Psoas muscle (tissue), 8 donors: ENCODE data around the gene SLC43A3. TPM values are rescaled to one million over a fixed set of nuclear protein-coding genes. Genes with fewer than 3 reads are reported as not detected.

Experiments
- ATAC-seq, 4 donors: fragments of 200-7000 bp; cut with Tn5 transposase; one replicate each; pipeline ENCODE4 v1.9.1; 2020; ENCODE audit warnings: moderate library complexity in 3 of 4, mild to moderate bottlenecking in 2 of 4
- DNase-seq, 2 donors: peaks; one replicate each; pipeline ENCODE4 v3.0.0-alpha.2; 2020
- H3K27ac ChIP-seq: fragments of 200-600 bp; one replicate; pipeline ENCODE4 v1.8.0; 2022
- H3K27me3 ChIP-seq, 3 donors: fragments of 200-600 bp in 1 of 3; one replicate each; pipeline versions ENCODE4 v1.6.1 to v1.8.0; 2013 to 2022; ENCODE audit warnings: low read length in 2 of 3, mild to moderate bottlenecking in 2 of 3, moderate library complexity in 1 of 3; ENCODE audit not compliant: insufficient read depth in 3 of 3
- H3K36me3 ChIP-seq, 2 donors: fragments of 200-600 bp in 1 of 2; one replicate each; pipeline versions ENCODE4 v1.6.1 to v1.8.0; 2013 to 2022; ENCODE audit warnings: low read depth in 1 of 2, mild to moderate bottlenecking in 1 of 2, moderate library complexity in 1 of 2; ENCODE audit not compliant: insufficient read depth in 1 of 2
- H3K4me1 ChIP-seq: fragments of 200-600 bp; one replicate; pipeline ENCODE4 v1.8.0; 2022
- H3K4me3 ChIP-seq: fragments of 200-600 bp; one replicate; pipeline ENCODE4 v1.8.0; 2022; ENCODE audit warnings: mild to moderate bottlenecking
- H3K9me3 ChIP-seq: fragments of 200-600 bp; one replicate; pipeline ENCODE4 v1.8.0; 2022
- CTCF ChIP-seq: fragments of 200-600 bp; IDR thresholded peaks from one replicate; pipeline ENCODE4 v1.8.0; 2022; ENCODE audit warnings: antibody characterized with exemption
- WGBS, 3 donors: extraction: QIAGEN DNeasy Blood & Tissue Kit; methylation state at CpG; one replicate each; pipeline versions ENCODE4 v1.1.6 to v1.1.7; 2013; 5-methylcytosine and 5-hydroxymethylcytosine counted together
- intact Hi-C, 2 donors: fragments of 100-400 bp; cut with DNase I; formaldehyde crosslinking; loops; one replicate each; pipeline versions ENCODE4 v1.11.0 to v1.14.2; 2022
- polyA plus RNA-seq, 3 donors: library from polyadenylated mRNA; stranded (reverse); fragments of 200-250 nt; gene quantifications; one replicate each; pipeline ENCODE4 v1.2.3, GENCODE V29; 2013
- total RNA-seq, 4 donors: library from RNA; stranded (reverse); fragmentation: NEBNext Ultra II Directional in 2 of 4; extraction: Animal tissue kit (Norgen Biotek cat#: 25700) in 2 of 4; gene quantifications; one replicate each; pipeline versions ENCODE4 v1.2.1 to v1.2.4, GENCODE V29; 2021 to 2023
- donor health status: healthy with polysubstance abuse.
- donor health status: DM: no; HTN: no; CAD: no; lungs with moderate emphysema.
- donor health status: Bipolar disorder and iron deficiency.
- donor health status: healthy.
- donor health status: DM: yes; HTN: yes; CAD: no.
- donor health status: DM: no; HTN: no; CAD: no.
- donor health status: DM: no; HTN: no; CAD: no.
- donor health status: DM: yes; HTN: yes; CAD: no.

Gene SLC43A3
- total and polyA plus RNA-seq, 7 donors: 5.8 to 18.8 (median 14.7) TPM

GRCh38 chr11:57464539-57465181 lies 37.7 kb upstream of the SLC43A3 start:
- TF ChIP-seq CTCF: no peak
- Histone ChIP-seq H3K9me3 (no peaks in the 10 kb centered on the region), H3K36me3 (no peaks in the 10 kb centered on the region), H3K4me1 (peaks cover 4% of the 10 kb centered on the region), H3K27me3 (peaks cover 0 to 27% (median 18%) of the 10 kb centered on the region in 3 donors), H3K27ac (no peak overlapping the region), H3K4me3 (no peak overlapping the region)
- ATAC-seq (peak in 1 of 4 donors; percentile 33), DNase-seq (no peak)
- intact Hi-C loops: loop anchor here in 1 of 2 donors (5.0 kb wide), 1 partner anchor 117 kb away; no protein-coding TSS in a partner anchor
- 47 to 52% (median 50%) methylated on average over 27 to 30 of the region's 30 CpGs for WGBS, 3 donors

GRCh38 chr11:57463671-57464538 lies 37.0 kb upstream of the SLC43A3 start:
- TF ChIP-seq CTCF: no peak
- Histone ChIP-seq H3K4me3 (no peak overlapping the region), H3K4me1 (peaks cover 12% of the 10 kb centered on the region), H3K36me3 (no peaks in the 10 kb centered on the region), H3K9me3 (no peaks in the 10 kb centered on the region), H3K27me3 (peaks cover 0 to 34% (median 22%) of the 10 kb centered on the region in 3 donors), H3K27ac (no peak overlapping the region)
- WGBS, 3 donors: 47 to 51% (median 48%) methylated on average over 12 to 14 of the region's 14 CpGs
- ATAC-seq (no peak), DNase-seq (no peak)
- intact Hi-C loops: loop anchor here (2.0 to 5.0 kb wide), 2 partner anchors 17 to 117 kb away; no protein-coding TSS in a partner anchor

GRCh38 chr11:57462597-57462996 lies 35.7 kb upstream of the SLC43A3 start:
- H3K36me3 ChIP-seq: no peaks in the 10 kb centered on the region
- no peak for ATAC-seq
- H3K4me1 ChIP-seq: peaks cover 13% of the 10 kb centered on the region
- 87 to 91% (median 91%) methylated on average over 3 of the region's 3 CpGs for WGBS, 3 donors
- no peak for TF ChIP-seq CTCF
- intact Hi-C loops: loop anchor here (2.0 to 5.0 kb wide), 2 partner anchors 18 to 115 kb away; no protein-coding TSS in a partner anchor
- H3K4me3 ChIP-seq: no peak overlapping the region
- no peak overlapping the region for H3K27ac ChIP-seq
- no peaks in the 10 kb centered on the region for H3K9me3 ChIP-seq
- peaks cover 0 to 43% (median 22%) of the 10 kb centered on the region in 3 donors for H3K27me3 ChIP-seq
- DNase-seq: no peak

- intact Hi-C loops: loop anchor here (2.0 to 5.0 kb wide), 2 partner anchors 19 to 115 kb away; no protein-coding TSS in a partner anchor
- ATAC-seq (no peak), DNase-seq (no peak)
- 67 to 75% (median 72%) methylated on average over 14 to 16 of the region's 16 CpGs for WGBS, 3 donors
- Histone ChIP-seq H3K27me3 (peaks cover 0 to 43% (median 22%) of the 10 kb centered on the region in 3 donors), H3K9me3 (no peaks in the 10 kb centered on the region), H3K36me3 (no peaks in the 10 kb centered on the region), H3K4me1 (peaks cover 19% of the 10 kb centered on the region), H3K27ac (no peak overlapping the region), H3K4me3 (no peak overlapping the region)
- no peak for TF ChIP-seq CTCF
Measured at GRCh38 chr11:57461841-57462489, 35.0 kb upstream of the SLC43A3 start.
